Liver (tissue), 3 donors: Measurements from ENCODE around the gene MECP2.

Experiments
- JUND ChIP-seq, 2 donors: IDR thresholded peaks; 2 replicates each; pipeline ENCODE4 v1.6.1; 2016; ENCODE audit warnings: antibody characterized with exemption in 2 of 2
- MAX ChIP-seq: IDR thresholded peaks from 2 replicates; pipeline ENCODE4 v1.6.1; 2016; ENCODE audit warnings: antibody characterized with exemption
- RAD21 ChIP-seq, 2 donors: IDR thresholded peaks; 2 replicates each; pipeline ENCODE4 v1.6.1; 2016; ENCODE audit warnings: antibody characterized with exemption in 2 of 2, mild to moderate bottlenecking in 2 of 2
- REST ChIP-seq: IDR thresholded peaks from 2 replicates; pipeline ENCODE4 v1.6.1; 2016; ENCODE audit warnings: antibody characterized with exemption, mild to moderate bottlenecking
- TF ChIP-seq, protein P1 (sequence below): fragments of 150-350 bp; IDR thresholded peaks from 2 replicates; pipeline ENCODE4 v1.5.1; 2017; ENCODE audit warnings: improper control_type of control experiment, low read depth, low read length; ENCODE audit not compliant: missing input control
- donor health status: healthy.
- donor health status: healthy.

DNA sequence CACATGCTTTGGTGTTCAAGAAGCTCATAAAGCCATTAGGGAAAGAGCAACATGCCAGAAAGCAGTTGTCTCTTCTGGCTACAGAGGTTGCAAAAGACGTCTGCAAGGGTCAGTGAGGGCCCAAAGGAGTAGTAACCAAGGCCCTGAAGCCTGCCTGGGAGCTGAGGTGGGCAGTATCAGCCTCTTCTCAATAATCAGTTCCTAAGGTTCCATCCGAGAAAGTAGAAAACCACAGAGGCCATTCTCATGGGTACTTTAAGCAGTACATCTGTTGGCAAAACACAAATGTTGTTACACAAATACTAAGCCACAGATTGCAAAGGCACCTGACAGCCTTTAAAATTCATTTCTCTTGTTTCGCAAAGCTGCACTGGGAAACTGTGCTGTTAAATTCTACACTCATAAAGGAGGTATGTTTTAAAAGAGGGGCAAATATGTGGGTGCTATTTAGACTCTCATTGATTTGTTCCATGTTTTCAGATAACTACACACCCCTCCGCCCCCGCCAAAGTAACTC lies 37.7 kb downstream of the MECP2 start:
- TF ChIP-seq, protein P1, sequence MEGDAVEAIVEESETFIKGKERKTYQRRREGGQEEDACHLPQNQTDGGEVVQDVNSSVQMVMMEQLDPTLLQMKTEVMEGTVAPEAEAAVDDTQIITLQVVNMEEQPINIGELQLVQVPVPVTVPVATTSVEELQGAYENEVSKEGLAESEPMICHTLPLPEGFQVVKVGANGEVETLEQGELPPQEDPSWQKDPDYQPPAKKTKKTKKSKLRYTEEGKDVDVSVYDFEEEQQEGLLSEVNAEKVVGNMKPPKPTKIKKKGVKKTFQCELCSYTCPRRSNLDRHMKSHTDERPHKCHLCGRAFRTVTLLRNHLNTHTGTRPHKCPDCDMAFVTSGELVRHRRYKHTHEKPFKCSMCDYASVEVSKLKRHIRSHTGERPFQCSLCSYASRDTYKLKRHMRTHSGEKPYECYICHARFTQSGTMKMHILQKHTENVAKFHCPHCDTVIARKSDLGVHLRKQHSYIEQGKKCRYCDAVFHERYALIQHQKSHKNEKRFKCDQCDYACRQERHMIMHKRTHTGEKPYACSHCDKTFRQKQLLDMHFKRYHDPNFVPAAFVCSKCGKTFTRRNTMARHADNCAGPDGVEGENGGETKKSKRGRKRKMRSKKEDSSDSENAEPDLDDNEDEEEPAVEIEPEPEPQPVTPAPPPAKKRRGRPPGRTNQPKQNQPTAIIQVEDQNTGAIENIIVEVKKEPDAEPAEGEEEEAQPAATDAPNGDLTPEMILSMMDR = no peak
- TF ChIP-seq RAD21 (IDR thresholded peaks at IDR 0.05) (no peak), JUND (IDR thresholded peaks at IDR 0.05) (no peak), MAX (no peak), REST (no peak)
